ENCODE results near the gene MSRB3.

DNA sequence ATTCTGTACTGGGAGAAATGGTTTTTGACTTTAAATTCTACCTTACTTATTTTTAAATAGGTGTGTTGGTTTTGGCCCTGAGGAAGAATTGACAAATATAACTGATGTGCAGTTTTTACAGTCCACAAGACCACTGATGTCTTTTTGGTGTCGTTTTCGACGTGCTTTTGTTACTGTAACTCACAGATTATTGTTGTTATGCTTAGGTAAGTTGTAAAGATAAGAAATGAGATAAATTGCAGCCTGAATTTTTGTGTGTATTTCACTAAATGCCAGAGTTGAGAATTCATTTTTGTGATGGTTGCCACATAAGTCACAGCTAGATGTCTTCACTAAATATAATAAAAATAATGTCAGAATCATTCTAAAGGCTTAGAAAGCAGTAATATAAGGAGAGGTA is 39.9 kb upstream of the MSRB3 start:
- no peak for TF ChIP-seq EZH2 (IDR thresholded peaks at IDR 0.05; ENCODE audit: low read depth)
- TF ChIP-seq, protein P1, sequence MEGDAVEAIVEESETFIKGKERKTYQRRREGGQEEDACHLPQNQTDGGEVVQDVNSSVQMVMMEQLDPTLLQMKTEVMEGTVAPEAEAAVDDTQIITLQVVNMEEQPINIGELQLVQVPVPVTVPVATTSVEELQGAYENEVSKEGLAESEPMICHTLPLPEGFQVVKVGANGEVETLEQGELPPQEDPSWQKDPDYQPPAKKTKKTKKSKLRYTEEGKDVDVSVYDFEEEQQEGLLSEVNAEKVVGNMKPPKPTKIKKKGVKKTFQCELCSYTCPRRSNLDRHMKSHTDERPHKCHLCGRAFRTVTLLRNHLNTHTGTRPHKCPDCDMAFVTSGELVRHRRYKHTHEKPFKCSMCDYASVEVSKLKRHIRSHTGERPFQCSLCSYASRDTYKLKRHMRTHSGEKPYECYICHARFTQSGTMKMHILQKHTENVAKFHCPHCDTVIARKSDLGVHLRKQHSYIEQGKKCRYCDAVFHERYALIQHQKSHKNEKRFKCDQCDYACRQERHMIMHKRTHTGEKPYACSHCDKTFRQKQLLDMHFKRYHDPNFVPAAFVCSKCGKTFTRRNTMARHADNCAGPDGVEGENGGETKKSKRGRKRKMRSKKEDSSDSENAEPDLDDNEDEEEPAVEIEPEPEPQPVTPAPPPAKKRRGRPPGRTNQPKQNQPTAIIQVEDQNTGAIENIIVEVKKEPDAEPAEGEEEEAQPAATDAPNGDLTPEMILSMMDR (conservative IDR thresholded peaks at IDR 0.05) = no peak
